WTC11 (cell line): ENCODE data around the gene GLI1. TPM values are rescaled to one million over a fixed set of nuclear protein-coding genes. Genes with fewer than 3 reads are reported as not detected.

Experiments
- ATAC-seq: fragments of 200-7000 bp; cut with Tn5 transposase; 2 replicates; pipeline ENCODE4 v1.10.0; 2021; ENCODE audit warnings: mild to moderate bottlenecking, moderate library complexity
- CTCF ChIA-PET: fragments of 300-600 bp; sonication (Branson Sonifier 250); formaldehyde crosslinking; loops from one replicate; lab custom pipeline; 2021; ENCODE audit warnings: antibody characterized with exemption; lab: Charles Lee
- POLR2A ChIA-PET: fragments of 350-600 bp; sonication (Branson Sonifier 250); formaldehyde crosslinking; loops from one replicate; lab custom pipeline; 2021; ENCODE audit warnings: antibody characterized with exemption; lab: Charles Lee
- DNase-seq: peaks from one replicate; pipeline ENCODE4 v3.0.0; 2021; ENCODE audit warnings: low spot score
- H3K27ac Mint-ChIP-seq: 2 replicates; pipeline ENCODE4 v1.8.0; 2021; ENCODE audit warnings: mixed read lengths
- H3K27me3 Mint-ChIP-seq: 2 replicates; pipeline ENCODE4 v1.8.0; 2021; ENCODE audit warnings: low read depth, mild to moderate bottlenecking, moderate library complexity, mixed read lengths
- H3K36me3 Mint-ChIP-seq: 2 replicates; pipeline ENCODE4 v1.8.0; 2021; ENCODE audit warnings: mixed read lengths
- H3K4me1 Mint-ChIP-seq: 2 replicates; pipeline ENCODE4 v1.8.0; 2022; ENCODE audit warnings: mixed read lengths
- H3K4me3 Mint-ChIP-seq: 2 replicates; pipeline ENCODE4 v1.8.0; 2021; ENCODE audit warnings: mild to moderate bottlenecking, moderate library complexity, mixed read lengths
- H3K9me3 Mint-ChIP-seq: 2 replicates; pipeline ENCODE4 v1.8.0; 2021; ENCODE audit warnings: mixed read lengths
- AR ChIP-seq: fragments of 250-450 bp; sonication (Bioruptor Pico); IDR thresholded peaks from 2 replicates; pipeline ENCODE4 v1.9.0; 2021; ENCODE audit warnings: mild to moderate bottlenecking
- ERG ChIP-seq: fragments of 250-450 bp; sonication (Bioruptor Pico); IDR thresholded peaks from 2 replicates; pipeline ENCODE4 v1.8.0; 2021; ENCODE audit warnings: mild to moderate bottlenecking
- MYBL2 ChIP-seq: sonication (generic); formaldehyde crosslinking; IDR thresholded peaks from 2 replicates; pipeline ENCODE4 v1.8.1; 2023; ENCODE audit warnings: mild to moderate bottlenecking, moderate library complexity, missing genetic modification reagents
- NFE2L1 ChIP-seq: sonication (generic); formaldehyde crosslinking; IDR thresholded peaks from 2 replicates; pipeline ENCODE4 v1.8.1; 2023; ENCODE audit warnings: missing genetic modification reagents
- NFYB ChIP-seq: sonication (generic); formaldehyde crosslinking; conservative IDR thresholded peaks from 2 replicates; pipeline ENCODE4 v1.8.0; 2022; ENCODE audit warnings: low read depth, missing genetic modification reagents
- NR2C2 ChIP-seq: sonication (generic); formaldehyde crosslinking; IDR thresholded peaks from 2 replicates; pipeline ENCODE4 v1.8.0; 2022; ENCODE audit warnings: mild to moderate bottlenecking, missing genetic modification reagents
- SP1 ChIP-seq: sonication (generic); formaldehyde crosslinking; conservative IDR thresholded peaks from 2 replicates; pipeline ENCODE4 v1.8.1; 2022; ENCODE audit warnings: missing genetic modification reagents
- USF1 ChIP-seq: sonication (generic); formaldehyde crosslinking; IDR thresholded peaks from 2 replicates; pipeline ENCODE4 v1.8.0; 2022; ENCODE audit warnings: mild to moderate bottlenecking, missing genetic modification reagents
- ZNF263 ChIP-seq: sonication (generic); formaldehyde crosslinking; IDR thresholded peaks from 2 replicates; pipeline ENCODE4 v1.8.1; 2022; ENCODE audit warnings: low read depth, mild to moderate bottlenecking, moderate library complexity, missing genetic modification reagents
- ZNF532 ChIP-seq: fragments of 250-450 bp; sonication (Bioruptor Pico); IDR thresholded peaks from 2 replicates; pipeline ENCODE4 v1.9.0; 2021; ENCODE audit warnings: mild to moderate bottlenecking, borderline replicate concordance
- total RNA-seq: library from RNA; stranded (reverse); gene quantifications from 3 replicates; pipeline ENCODE4 v1.2.3, GENCODE V29; 2021

The GLI1 gene
- total RNA-seq, 1 experiment from 2014 or later, result 16.2 TPM

GRCh38 chr12:57449375-57449774, 10.2 kb upstream of the GLI1 start:
- no peak for ATAC-seq

More at GRCh38 chr12:57449375-57449774, 10.2 kb upstream of the GLI1 start:
- H3K27me3 Mint-ChIP-seq, result no peaks in the 10 kb centered on the region
- H3K36me3 Mint-ChIP-seq, result no peaks in the 10 kb centered on the region
- H3K4me3 Mint-ChIP-seq, result no peak overlapping the region
- CTCF ChIA-PET, result interaction anchor here (9.4 kb wide), 1 partner anchor 142 kb away, joined by 245 read pairs; no protein-coding TSS in a partner anchor
- POLR2A ChIA-PET, result no interaction called here
- TF ChIP-seq SP1 (CRISPR knock-in tag) (no peak), ZNF532 (CRISPR knock-in tag) (no peak), NR2C2 (CRISPR knock-in tag) (no peak), NFE2L1 (CRISPR knock-in tag) (no peak), NFYB (CRISPR knock-in tag) (no peak), MYBL2 (CRISPR knock-in tag) (no peak), AR (CRISPR knock-in tag) (no peak), ERG (no peak), USF1 (CRISPR knock-in tag) (no peak), ZNF263 (CRISPR knock-in tag) (no peak)
- peaks cover 12% of the 10 kb centered on the region for H3K4me1 Mint-ChIP-seq
- H3K9me3 Mint-ChIP-seq, result peaks cover 3% of the 10 kb centered on the region
- DNase-seq, result no peak
- H3K27ac Mint-ChIP-seq, result no peak overlapping the region
